Fibroblast of lung (primary cell): ENCODE data around the gene MBOAT2.
"Not testable (repeated sequence)": the region's sequence is repeated elsewhere in the genome, so short reads cannot be mapped to it uniquely, and the experiment has no call there.

Experiments
- CTCF ChIP-seq, 2 donors: IDR thresholded peaks in 1 of 2; conservative IDR thresholded peaks in 1 of 2; 1 replicate in 1 of 2; 2 replicates in 1 of 2; pipeline ENCODE4 v1.5.1; 2011 to 2012; ENCODE audit warnings: low read length in 2 of 2, control low read depth in 1 of 2, inconsistent platforms in 1 of 2, low read depth in 1 of 2, mild to moderate bottlenecking in 1 of 2
- EZH2 ChIP-seq: IDR thresholded peaks from 2 replicates; pipeline ENCODE4 v1.5.1; 2012; ENCODE audit warnings: low read length, control low read depth, mild to moderate bottlenecking; ENCODE audit errors: missing control alignments

GRCh38 chr2:9043491-9043890, 40.0 kb upstream of the MBOAT2 start:
- TF ChIP-seq CTCF (conservative IDR thresholded peaks at IDR 0.05 in 1 of 2, IDR thresholded peaks at IDR 0.05 in 1 of 2; ENCODE audit: low read depth in 1 of 2, low read length in 2 of 2); EZH2: not testable (repeated sequence)
